Motor neuron (in vitro differentiated cells): ENCODE measurements around the gene ERC1. TPM values are rescaled to one million over a fixed set of nuclear protein-coding genes. Genes with fewer than 3 reads are reported as not detected.
"Not testable (repeated sequence)": the region's sequence is repeated elsewhere in the genome, so short reads cannot be mapped to it uniquely, and the experiment has no call there.

Source experiments
- ATAC-seq, 8 experiments: fragments of 200-7000 bp; cut with Tn5 transposase; replicated peaks in 6 of 8; 2 replicates each; pipeline ENCODE4 v1.8.0; 2021; ENCODE audit warnings: mild to moderate bottlenecking in 8 of 8, moderate library complexity in 8 of 8
- H3K27ac ChIP-seq, 2 donors: fragments of 250-450 bp; sonication (Bioruptor Pico); 2 replicates each; pipeline ENCODE4 v1.9.0; 2021; ENCODE audit warnings: antibody characterized with exemption in 2 of 2, mild to moderate bottlenecking in 2 of 2, moderate library complexity in 1 of 2
- H3K4me1 ChIP-seq, 2 donors: fragments of 250-450 bp; sonication (Bioruptor Pico); replicated peaks in 1 of 2; 2 replicates each; pipeline ENCODE4 v1.6.1; 2021; ENCODE audit warnings: antibody characterized with exemption in 2 of 2, mild to moderate bottlenecking in 2 of 2, moderate library complexity in 1 of 2
- H3K4me3 ChIP-seq, 5 donors: fragments of 250-450 bp; sonication (Bioruptor Pico); 2 replicates each; pipeline ENCODE4 v1.9.0; 2021; ENCODE audit warnings: antibody characterized with exemption in 5 of 5, mild to moderate bottlenecking in 5 of 5, moderate library complexity in 4 of 5
- WGBS, 10 experiments: fragments of 450-650 bp; shearing (Covaris generic); methylation state at CpG; one replicate each; pipeline ENCODE4 v1.0.0; 2022; 5-methylcytosine and 5-hydroxymethylcytosine counted together
- in situ Hi-C, 9 experiments: fragments of 400-800 bp; cut with MboI; loops; one replicate each; pipeline ENCODE4 v1.15.0; 2021; ENCODE audit warnings: low sequenced_read_pairs in 9 of 9, low pct_unique_long_range_greater_than_20kb in 2 of 9; ENCODE audit not compliant: unreplicated experiment in 9 of 9
- total RNA-seq, 8 experiments: library from RNA; unstranded; fragments of 300-600 nt; gene quantifications; 2 replicates each; pipeline versions ENCODE4 v1.2.3 to v1.2.4, GENCODE V29; 2022

Gene ERC1
- total RNA-seq, 8 experiments from 2014 or later: 15.1 to 53.8 (median 34.6) TPM

GRCh38 chr12:1127021-1127420, 136.0 kb downstream of the ERC1 start:
- no peaks in the 10 kb centered on the region for H3K4me1 ChIP-seq
- in situ Hi-C loops: no loop called here
- H3K27ac ChIP-seq: no peak overlapping the region
- 80 to 100% (median 100%) methylated on average over 1 of the region's 1 CpG; no CpG with 5 or more reads in 1 of the 10 experiments for WGBS, 10 experiments
- ATAC-seq: no peak
- H3K4me3 ChIP-seq: no peak overlapping the region

- in situ Hi-C loops: no loop called here
Measured at GRCh38 chr12:1130164-1130563, 139.1 kb downstream of the ERC1 start.

GRCh38 chr12:1130571-1130970, 139.5 kb downstream of the ERC1 start:
- in situ Hi-C loops: no loop called here
- Histone ChIP-seq H3K4me1 (peaks cover 0 to 2% of the 10 kb centered on the region in 2 donors), H3K4me3 (no peak overlapping the region), H3K27ac (no peak overlapping the region)
- no peak for ATAC-seq
- 81 to 100% (median 96%) methylated on average over 2 to 4 of the region's 4 CpGs for WGBS, 10 experiments

More at GRCh38 chr12:1130164-1130563, 139.1 kb downstream of the ERC1 start:
- no peak overlapping the region for H3K4me3 ChIP-seq
- H3K27ac ChIP-seq: no peak overlapping the region
- no peak for ATAC-seq
- WGBS, 10 experiments: 60 to 100% (median 92%) methylated on average over 1 to 3 of the region's 3 CpGs; no CpG with 5 or more reads in 2 of the 10 experiments
- peaks cover 0 to 2% of the 10 kb centered on the region in 2 donors for H3K4me1 ChIP-seq

- 0 to 100% (median 40%) methylated on average over 1 to 2 of the region's 2 CpGs; no CpG with 5 or more reads in 5 of the 10 experiments for WGBS, 10 experiments
- no peak for ATAC-seq
- peaks cover 0 to 2% of the 10 kb centered on the region in 2 donors for H3K4me1 ChIP-seq
- H3K4me3 ChIP-seq: no peak overlapping the region
- in situ Hi-C loops: no loop called here
- no peak overlapping the region for H3K27ac ChIP-seq
Measured at GRCh38 chr12:1131811-1132224, 140.8 kb downstream of the ERC1 start.

GRCh38 chr12:1132311-1132710, 141.3 kb downstream of the ERC1 start:
- in situ Hi-C loops: no loop called here
- H3K27ac ChIP-seq: no peak overlapping the region

GRCh38 chr12:1138691-1139090, 147.7 kb downstream of the ERC1 start:
- Histone ChIP-seq H3K27ac (no peak overlapping the region), H3K4me3 (no peak overlapping the region), H3K4me1 (no peaks in the 10 kb centered on the region)
- in situ Hi-C loops: no loop called here
- WGBS, 10 experiments: 88 to 100% (median 93%) methylated on average over 1 to 4 of the region's 4 CpGs; no CpG with 5 or more reads in 1 of the 10 experiments
- no peak for ATAC-seq

More at GRCh38 chr12:1132311-1132710, 141.3 kb downstream of the ERC1 start:
- Histone ChIP-seq H3K4me1 (peaks cover 0 to 2% of the 10 kb centered on the region in 2 donors), H3K4me3 (no peak overlapping the region)
- ATAC-seq: no peak
- 0 to 100% (median 74%) methylated on average over 1 to 6 of the region's 6 CpGs; no CpG with 5 or more reads in 1 of the 10 experiments for WGBS, 10 experiments

- no CpG with 5 or more reads among the region's 4 CpGs for WGBS, 10 experiments
- in situ Hi-C loops: not testable (repeated sequence)
Measured at GRCh38 chr12:1146758-1147157, 155.7 kb downstream of the ERC1 start.

GRCh38 chr12:1147821-1148220, 156.8 kb downstream of the ERC1 start:
- 90 to 100% (median 100%) methylated on average over 1 to 2 of the region's 2 CpGs for WGBS, 10 experiments
- Histone ChIP-seq H3K27ac (no peak overlapping the region), H3K4me1 (no peaks in the 10 kb centered on the region), H3K4me3 (no peak overlapping the region)
- in situ Hi-C loops: no loop called here
- no peak for ATAC-seq

More at GRCh38 chr12:1146758-1147157, 155.7 kb downstream of the ERC1 start:
- H3K4me3 ChIP-seq, H3K4me1 ChIP-seq, ATAC-seq, H3K27ac ChIP-seq: not testable (repeated sequence)

GRCh38 chr12:1157046-1157445, 166.0 kb downstream of the ERC1 start:
- WGBS, 10 experiments: 42 to 100% (median 84%) methylated on average over 1 to 3 of the region's 3 CpGs; no CpG with 5 or more reads in 4 of the 10 experiments
- Histone ChIP-seq H3K4me3 (no peak overlapping the region), H3K4me1 (peaks cover 0 to 3% of the 10 kb centered on the region in 2 donors), H3K27ac (no peak overlapping the region)
- ATAC-seq: no peak
- in situ Hi-C loops: no loop called here

- no peak for ATAC-seq
- Histone ChIP-seq H3K4me3 (no peak overlapping the region), H3K4me1 (peaks cover 0 to 7% of the 10 kb centered on the region in 2 donors), H3K27ac (no peak overlapping the region)
- in situ Hi-C loops: no loop called here
- WGBS, 10 experiments: 90 to 100% (median 97%) methylated on average over 1 to 9 of the region's 9 CpGs
Measured at GRCh38 chr12:1161197-1161596, 170.2 kb downstream of the ERC1 start.

- WGBS, 10 experiments: 19 to 77% (median 42%) methylated on average over 3 to 5 of the region's 5 CpGs
- in situ Hi-C loops: no loop called here
Measured at GRCh38 chr12:1162081-1162760, 171.2 kb downstream of the ERC1 start.

GRCh38 chr12:1167784-1168183, 176.8 kb downstream of the ERC1 start:
- in situ Hi-C loops: no loop called here
- no peak for ATAC-seq
- H3K4me3 ChIP-seq: no peak overlapping the region
- WGBS, 10 experiments: 77 to 97% (median 91%) methylated on average over 2 to 11 of the region's 12 CpGs; no CpG with 5 or more reads in 2 of the 10 experiments
- no peak overlapping the region for H3K27ac ChIP-seq
- H3K4me1 ChIP-seq: peaks cover 16 to 22% of the 10 kb centered on the region in 2 donors

More at GRCh38 chr12:1162081-1162760, 171.2 kb downstream of the ERC1 start:
- Histone ChIP-seq H3K4me3 (no peak overlapping the region), H3K4me1 (peaks cover 0 to 7% of the 10 kb centered on the region in 2 donors), H3K27ac (no peak overlapping the region)
- peak in 5 of 8 experiments; percentile 80 to 100 (median 97) for ATAC-seq

- 8 to 100% (median 44%) methylated on average over 2 to 3 of the region's 3 CpGs; no CpG with 5 or more reads in 1 of the 10 experiments for WGBS, 10 experiments
- in situ Hi-C loops: no loop called here
- no peak overlapping the region for H3K27ac ChIP-seq
Measured at GRCh38 chr12:1170411-1170810, 179.4 kb downstream of the ERC1 start.

More at GRCh38 chr12:1170411-1170810, 179.4 kb downstream of the ERC1 start:
- Histone ChIP-seq H3K4me1 (peaks cover 16 to 22% of the 10 kb centered on the region in 2 donors), H3K4me3 (no peak overlapping the region)
- ATAC-seq: no peak
